ENCODE results near the gene GDF7.

Gene GDF7

DNA sequence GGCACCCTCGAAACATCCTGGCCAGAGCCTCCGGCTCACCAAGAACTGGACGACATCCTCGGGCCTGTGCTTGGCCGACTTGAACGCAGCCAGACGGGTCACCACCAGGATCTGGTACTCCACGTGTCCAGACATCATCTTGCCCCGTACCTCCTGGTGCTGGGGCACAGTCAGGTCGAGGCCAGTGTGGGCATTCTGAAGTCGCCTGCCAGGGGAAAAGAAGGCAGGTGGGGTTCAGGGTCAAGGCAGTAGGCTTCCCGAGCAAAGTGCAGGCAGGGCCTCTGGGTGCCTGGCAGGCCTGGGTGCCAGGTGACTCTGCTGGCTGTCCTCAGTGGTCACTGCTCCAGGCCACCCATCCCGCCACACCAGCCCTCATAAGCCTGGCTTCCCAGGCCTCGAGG lies 21.6 kb upstream of the GDF7 start:
- no peak for DNase-seq

- no peak for DNase-seq
These were observed 21.2 kb upstream of the GDF7 start for GRCh38 chr2:20645761-20646160.

GRCh38 chr2:20646446-20646845 lies 20.5 kb upstream of the GDF7 start:
- no peak for DNase-seq

DNA sequence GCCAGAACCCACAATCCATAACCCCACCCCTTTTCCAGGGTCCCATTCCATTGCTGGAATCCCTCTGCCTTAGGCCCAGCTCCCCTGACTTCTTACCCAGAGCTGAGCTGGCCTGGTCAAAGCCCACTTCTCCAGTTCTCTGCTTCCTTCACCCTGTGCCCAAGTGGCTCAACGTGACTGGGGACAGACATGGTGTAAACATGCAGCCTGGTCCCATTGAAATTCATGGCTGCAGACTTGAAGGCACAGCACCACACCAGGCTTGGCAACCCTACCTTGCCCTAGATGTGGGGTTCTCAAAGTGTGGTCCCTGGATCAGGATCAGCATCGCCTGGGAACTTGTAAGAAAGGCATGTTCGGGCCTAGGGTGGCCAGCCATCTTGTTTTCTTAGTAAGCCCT lies 19.7 kb upstream of the GDF7 start:
- no peak for DNase-seq

- no peak for DNase-seq
These were observed 19.2 kb upstream of the GDF7 start for GRCh38 chr2:20647738-20648137.

DNA sequence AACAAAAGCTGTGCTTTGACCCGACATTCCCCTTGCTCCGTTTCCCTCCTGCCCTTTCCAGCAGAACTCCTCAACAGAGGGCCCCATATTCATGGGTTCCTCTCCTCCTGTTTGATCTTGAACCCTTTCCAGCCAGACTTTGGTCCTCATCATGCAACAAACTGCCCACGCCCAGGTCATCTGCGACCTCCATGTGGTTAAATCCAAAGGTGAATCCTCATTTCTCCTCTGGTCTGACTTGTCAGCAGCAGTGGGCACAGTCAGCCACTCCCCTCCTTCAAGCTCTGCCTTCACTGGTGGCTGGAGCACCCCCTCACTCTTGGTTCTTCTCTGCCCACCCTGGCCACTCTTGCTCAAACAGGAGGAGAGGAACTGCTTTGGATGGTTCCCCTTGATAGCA lies 18.7 kb upstream of the GDF7 start:
- DNase-seq = no peak

- DNase-seq = no peak
These were observed 18.1 kb upstream of the GDF7 start for GRCh38 chr2:20648831-20649230.

- no peak for DNase-seq
These were observed 17.4 kb upstream of the GDF7 start for GRCh38 chr2:20649576-20649975.

GRCh38 chr2:20649976-20650375 lies 17.0 kb upstream of the GDF7 start:
- no peak for DNase-seq

DNA sequence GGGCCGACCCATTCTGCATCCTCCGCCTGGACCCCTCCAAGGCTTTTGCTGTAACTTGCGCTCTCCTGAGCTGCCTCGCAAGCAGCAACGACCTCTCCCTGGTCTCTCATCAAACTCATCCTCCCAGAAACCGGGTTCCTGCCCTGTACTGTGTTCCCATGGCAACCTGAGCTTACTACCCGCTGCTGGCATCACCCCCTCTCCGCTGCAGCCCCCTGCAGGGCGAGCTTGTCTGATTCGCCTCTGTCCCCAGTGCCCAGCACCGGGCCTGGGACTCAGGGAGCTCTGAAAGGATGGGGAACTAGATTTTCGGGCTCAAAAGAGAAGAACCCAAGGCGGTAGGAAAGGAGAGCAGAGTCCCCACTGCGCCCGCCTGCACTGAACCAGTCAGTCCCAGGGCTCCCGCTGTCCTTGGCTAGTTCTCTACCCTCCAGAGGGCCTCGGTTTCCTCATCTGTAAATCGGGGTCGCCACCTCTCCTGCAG lies 16.5 kb upstream of the GDF7 start:
- peak; percentile 40 for DNase-seq

- DNase-seq = peak; percentile 77
These were observed 15.8 kb upstream of the GDF7 start, which contains the start of gene HS1BP3 for GRCh38 chr2:20650877-20651730. TSS of gene HS1BP3 (minus strand) at chr2:20651098. CDS start at chr2:20651063, 35 bp downstream.

DNA sequence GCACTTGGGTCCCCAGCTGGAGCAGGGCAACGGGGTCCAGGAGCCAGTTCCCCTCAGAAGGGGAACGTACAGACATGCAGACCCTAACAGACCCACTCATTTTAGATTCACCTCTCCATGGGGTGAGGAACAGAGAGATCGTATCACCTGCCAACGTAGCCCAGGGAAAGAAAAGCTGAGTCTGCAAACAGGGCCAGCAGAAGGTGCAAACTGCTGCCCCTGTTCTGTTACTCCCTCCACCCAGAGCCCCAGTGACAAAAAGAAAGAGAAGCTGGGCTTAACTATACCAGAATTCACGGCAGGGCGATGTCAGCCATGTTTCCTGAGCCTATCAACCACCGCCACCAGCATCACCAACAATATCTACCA lies 15.2 kb upstream of the GDF7 start:
- DNase-seq = no peak

DNA sequence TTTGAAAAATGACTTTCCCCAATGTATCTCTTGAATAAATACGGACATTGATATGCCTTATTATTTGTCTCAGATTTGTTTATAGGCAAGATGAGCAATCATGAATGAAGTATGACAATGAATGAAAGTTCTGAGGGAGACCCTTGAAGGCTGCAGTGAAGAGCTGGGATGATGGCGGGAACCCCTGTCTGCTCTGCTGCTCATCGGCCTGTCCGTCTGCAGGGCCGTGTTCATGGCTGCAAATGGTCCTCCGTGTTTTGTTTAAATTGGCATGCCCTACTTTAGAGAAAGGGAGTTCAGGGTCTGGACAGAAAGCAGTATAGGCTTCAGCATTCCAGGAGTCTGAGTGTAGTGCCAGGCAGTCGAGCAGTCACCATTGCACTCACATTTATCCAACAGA lies 14.8 kb upstream of the GDF7 start:
- DNase-seq = peak; percentile 26

DNA sequence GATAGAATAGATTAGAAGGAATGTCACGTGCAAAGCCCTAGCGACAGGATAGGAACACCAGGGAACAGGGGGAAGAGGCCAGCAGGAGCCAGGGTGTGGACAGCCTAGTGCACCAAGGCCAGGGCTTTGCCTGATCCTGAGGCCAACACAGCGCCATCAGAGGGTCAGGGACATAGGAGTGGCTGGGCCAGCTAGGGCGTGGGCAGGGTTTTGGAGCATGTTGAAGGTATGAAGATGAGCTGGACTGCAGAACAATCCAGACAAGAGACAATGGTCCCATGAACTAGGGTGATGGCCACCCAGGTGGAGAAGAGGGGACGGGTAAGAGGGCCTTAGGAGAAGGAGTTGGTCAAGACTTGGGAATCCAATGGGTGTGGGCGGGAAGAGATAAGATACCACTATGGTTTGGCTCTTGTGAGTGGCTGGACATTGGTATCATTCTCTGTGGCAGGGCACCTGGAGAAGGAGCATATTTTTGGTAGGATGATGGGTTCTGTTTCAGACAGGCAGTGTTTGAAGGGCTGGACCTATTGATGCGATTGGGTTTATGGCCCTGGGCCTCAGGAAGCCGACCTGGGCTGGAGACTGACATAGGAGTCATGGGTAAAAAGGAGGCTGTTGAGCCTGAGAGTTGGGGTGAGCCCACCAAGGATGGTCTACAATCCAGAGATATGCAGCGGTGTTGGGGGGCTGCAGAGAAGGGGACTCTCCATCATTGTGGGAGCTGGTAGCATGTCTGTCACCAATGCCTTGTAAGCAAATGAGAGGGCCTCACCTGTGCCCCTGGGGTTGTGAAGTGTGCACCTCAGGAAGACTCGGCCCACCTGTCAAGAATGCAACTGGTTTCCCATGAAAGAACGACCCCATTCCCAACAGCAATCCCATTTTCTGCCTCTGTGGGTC lies 14.0 kb upstream of the GDF7 start:
- no peak for DNase-seq

- no peak for DNase-seq
These were observed 13.0 kb upstream of the GDF7 start for GRCh38 chr2:20653695-20654534.

DNA sequence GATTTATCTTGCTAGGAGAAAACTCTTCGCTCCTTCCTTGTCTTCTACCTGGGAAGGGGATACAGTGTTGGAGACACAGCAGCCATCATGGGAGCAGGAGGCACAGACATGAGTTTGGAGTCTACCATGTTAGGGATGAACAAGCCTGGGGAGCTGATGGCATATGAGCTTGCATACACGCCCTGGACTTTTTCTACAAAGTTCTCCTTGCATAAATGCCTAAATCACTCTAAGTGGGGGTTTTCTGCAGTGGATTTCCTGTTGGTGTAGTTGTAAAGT lies 12.5 kb upstream of the GDF7 start:
- DNase-seq = no peak

DNA sequence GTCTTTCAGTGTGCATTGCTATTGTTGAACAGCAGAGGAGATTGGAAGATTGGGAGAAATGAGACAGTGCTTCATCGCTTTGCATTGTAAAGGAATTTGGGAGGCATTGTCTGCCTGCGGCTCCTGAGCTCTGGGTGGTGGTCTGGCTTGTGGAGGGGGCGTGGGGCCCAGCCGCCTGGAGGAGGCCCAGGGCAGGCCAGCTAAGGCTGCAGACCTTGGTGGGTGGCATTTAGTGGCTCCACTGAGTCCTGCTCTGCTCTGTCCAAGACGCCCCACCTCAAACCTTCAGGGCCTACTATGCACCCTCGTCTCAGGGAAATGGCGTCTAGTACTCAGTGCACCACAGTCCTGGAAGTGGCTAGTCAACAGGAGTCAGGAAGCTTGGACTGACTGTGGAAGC lies 10.4 kb upstream of the GDF7 start:
- DNase-seq = no peak

- DNase-seq = no peak
These were observed 9.3 kb upstream of the GDF7 start for GRCh38 chr2:20657522-20658235.

GRCh38 chr2:20660506-20661420 lies 6.2 kb upstream of the GDF7 start:
- peak; percentile 37 for DNase-seq

DNA sequence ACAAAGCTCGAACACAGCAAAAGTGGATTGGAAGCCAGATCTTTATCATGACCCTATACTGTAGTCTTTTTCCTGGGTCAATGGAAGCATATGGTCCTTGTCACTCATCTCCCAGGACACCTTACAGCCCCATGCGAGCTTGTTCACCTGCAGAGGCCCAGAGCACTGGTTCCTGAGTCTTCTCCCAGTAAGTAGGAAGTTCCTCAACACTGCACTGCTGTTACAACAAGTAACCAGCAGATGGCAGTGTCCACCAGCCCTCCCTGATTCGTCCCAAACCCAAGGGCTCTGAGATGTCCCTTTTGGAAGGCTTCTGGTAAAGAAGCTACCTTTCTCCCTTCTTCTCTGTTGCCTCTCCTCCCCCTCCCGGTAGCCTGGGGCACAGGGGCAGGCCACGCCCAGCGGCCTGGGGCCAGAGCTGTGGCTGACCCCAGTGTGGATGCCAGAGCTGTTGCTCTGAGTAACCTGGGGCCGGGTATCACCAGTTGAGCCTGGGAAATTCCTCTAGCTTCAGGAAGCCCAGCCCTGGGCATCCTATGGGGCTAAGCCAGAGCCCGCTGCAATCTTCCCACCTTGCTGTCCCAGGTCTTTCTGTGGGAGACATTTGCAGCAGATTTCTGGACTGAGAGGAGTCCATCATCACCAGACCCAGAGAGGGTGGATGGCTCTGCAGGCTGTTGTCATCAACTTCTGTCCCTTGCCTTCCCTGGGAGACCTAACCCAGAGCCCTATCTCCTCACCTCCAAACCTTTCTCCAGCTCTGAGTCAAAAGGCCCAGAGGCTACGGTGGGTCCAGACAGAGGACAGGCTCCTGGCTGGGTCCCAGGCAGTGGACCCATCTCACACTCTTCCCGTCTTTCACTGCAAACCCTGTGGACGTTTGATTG lies 5.3 kb upstream of the GDF7 start:
- peak; percentile 73 for DNase-seq

All from fibroblast of skin of back (primary cell).